Erythroblast (primary cell): ENCODE data around the gene SSMEM1.

Source experiments
- DNase-seq, 2 experiments: peaks; one replicate each; lab custom pipeline; 2025; lab: John Stamatoyannopoulos, UW
- GATA1 ChIP-seq: IDR thresholded peaks from 2 replicates; pipeline ENCODE4 v1.6.1; 2011; ENCODE audit warnings: low read depth, mild to moderate bottlenecking, control low read depth, low read length, moderate library complexity
- POLR2A ChIP-seq: IDR thresholded peaks from 2 replicates; pipeline ENCODE4 v1.6.1; 2011; ENCODE audit warnings: mild to moderate bottlenecking, low read length

The SSMEM1 gene

DNA sequence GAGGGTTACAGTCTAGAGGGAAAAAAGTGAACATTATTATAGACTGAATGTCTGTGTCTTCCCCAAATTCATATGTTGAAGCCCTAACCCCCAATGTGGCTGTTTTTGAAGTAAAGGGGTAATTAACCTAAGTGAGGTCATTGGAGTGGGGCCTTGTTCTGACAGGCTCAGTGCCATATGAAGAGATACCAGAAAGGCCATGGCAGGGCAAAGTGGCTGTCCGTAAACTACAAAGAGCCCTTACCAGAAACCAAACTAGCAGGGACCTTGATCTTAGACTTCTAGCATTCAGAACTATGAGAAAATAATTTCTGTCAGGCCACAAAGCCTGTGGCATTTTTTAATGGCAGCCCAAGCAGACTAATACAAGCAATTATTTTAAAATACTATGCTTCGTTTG lies 11.2 kb upstream of the SSMEM1 start:
- TF ChIP-seq POLR2A (no peak), GATA1 (no peak)
- DNase-seq = no peak

- TF ChIP-seq GATA1 = no peak
- no peak for TF ChIP-seq POLR2A
Measured at GRCh38 chr7:130197094-130197493, 10.6 kb upstream of the SSMEM1 start.

GRCh38 chr7:130201796-130202195 lies 5.9 kb upstream of the SSMEM1 start:
- TF ChIP-seq GATA1 (no peak), POLR2A (no peak)

More at GRCh38 chr7:130197094-130197493, 10.6 kb upstream of the SSMEM1 start:
- DNase-seq = no peak

GRCh38 chr7:130205084-130205947 lies 2.3 kb upstream of the SSMEM1 start, which contains the start of gene TMEM209:
TSS of gene TMEM209 (minus strand) at chr7:130205406. CDS start at chr7:130205375, 31 bp downstream.
- peak; percentile 97 to 98 for DNase-seq
- no peak for TF ChIP-seq GATA1
- TF ChIP-seq POLR2A = peak; percentile 99

More at GRCh38 chr7:130201796-130202195, 5.9 kb upstream of the SSMEM1 start:
- peak; percentile 15 to 38 for DNase-seq

DNA sequence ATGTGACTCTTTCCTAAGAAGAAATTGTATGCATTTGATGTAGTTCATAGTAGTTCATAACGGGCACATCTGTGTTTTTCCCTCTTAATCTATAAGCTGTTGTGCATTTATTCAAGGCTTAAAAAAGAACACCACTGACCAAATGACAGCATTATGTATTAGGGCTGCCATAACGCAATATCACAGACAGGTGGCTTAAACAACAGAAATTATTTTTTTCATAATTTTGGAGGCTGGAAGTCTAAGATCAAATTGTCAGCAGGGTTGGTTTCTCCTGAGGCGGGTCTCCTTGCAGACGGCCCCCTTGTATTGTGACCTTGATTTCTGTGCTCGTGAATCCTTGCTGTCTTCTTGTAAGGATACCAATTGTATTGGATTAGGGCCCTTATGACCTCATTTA lies 627 bp upstream of the SSMEM1 start:
- no peak for DNase-seq
- no peak for TF ChIP-seq GATA1
- TF ChIP-seq POLR2A = no peak

DNA sequence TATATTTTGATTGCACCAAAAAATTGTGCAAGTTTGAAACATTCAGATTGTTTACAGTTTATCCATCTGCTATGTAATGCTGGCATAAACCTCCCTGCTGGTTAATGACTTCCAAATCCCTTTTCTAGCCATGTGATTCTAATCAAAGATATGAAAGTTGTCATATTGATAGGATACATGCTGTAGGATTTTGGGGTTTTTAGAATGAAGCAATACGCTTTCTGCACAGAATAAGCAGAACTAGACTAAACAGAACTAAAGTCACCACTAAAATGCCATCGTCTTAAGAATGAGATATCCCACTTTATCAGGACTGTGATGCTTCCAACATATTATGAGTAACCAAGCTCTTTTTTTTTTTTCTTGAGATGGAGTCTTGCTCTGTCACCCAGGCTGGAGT lies 856 bp downstream of the SSMEM1 start:
- no peak for DNase-seq

DNA sequence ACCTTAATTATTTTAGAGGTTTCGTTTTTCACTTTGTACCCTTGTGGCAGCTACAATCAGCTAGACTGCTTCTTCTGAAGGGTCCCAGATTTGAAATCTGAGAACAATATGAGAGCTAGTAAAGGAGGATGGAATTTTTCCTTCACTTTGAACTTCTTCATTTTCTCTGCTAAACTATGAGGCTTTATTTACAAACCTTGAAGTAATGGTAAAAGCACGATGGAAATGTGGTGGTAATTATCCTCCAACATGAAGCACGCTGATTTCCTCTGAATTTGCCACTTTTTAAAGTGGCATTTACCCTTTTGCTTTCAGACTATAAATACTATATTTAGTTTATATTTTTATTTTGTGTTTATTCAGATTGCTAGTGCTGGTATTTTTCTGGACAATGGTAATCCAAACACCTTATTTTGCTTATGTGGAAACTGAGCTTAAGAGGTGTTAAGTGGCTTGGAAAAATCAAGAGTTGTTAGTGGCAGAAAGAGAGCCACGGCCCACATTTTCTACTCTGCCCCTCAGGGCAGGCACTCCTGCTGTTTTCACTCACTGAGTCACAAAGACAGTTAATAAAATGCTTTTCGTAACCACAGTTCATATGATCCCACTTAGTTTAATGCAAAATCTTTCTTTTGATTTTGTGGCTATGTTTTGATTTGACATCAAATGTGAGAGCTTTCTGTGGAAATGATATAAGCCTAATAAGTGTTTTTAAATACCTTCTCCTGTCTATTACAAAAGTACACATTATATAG lies 2.7 kb downstream of the SSMEM1 start:
- DNase-seq = no peak
- TF ChIP-seq GATA1 = no peak
- no peak for TF ChIP-seq POLR2A

More for the DNA sequence above, 856 bp downstream of the SSMEM1 start:
- no peak for TF ChIP-seq POLR2A
- TF ChIP-seq GATA1 = no peak

DNA sequence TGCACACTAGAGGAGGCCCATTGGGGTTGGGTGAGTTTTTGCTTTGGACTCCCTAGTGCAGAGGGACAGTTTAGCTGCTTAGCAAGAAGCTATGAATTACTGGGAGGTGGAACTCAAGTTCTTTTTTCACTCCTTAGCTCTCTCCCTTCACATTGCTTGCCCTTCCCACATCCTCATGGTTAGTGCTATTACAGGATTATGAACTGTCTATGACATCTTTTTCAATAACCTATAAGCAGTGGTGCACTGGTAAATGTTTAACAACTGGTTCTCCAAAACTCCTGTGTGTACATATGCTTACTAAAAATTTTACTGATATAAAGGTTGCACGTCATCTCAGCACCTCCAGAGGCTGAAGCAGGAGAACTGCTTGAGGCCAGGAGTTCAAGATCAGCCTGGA lies 6.2 kb downstream of the SSMEM1 start:
- no peak for DNase-seq
- no peak for TF ChIP-seq GATA1

DNA sequence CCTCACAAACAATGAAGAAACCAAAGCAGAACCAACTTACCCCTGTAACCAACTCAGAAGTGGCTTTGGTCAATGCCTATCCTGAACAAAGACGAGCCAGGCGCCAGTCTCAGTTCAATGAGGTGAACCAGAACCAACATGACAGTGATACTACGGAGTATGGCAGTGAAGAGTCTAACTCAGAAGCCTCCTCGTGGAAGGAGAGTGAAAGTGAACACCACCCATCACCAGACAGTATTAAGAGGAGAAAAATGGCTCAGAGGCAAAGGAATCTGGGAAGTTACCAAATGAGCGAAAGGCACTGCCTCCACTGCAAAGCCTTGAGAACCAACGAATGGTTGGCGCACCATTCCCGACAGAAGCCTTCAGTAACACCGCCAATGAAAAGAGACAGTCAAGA lies 8.4 kb downstream of the SSMEM1 start:
- TF ChIP-seq GATA1 = no peak
- TF ChIP-seq POLR2A = no peak
- no peak for DNase-seq

DNA sequence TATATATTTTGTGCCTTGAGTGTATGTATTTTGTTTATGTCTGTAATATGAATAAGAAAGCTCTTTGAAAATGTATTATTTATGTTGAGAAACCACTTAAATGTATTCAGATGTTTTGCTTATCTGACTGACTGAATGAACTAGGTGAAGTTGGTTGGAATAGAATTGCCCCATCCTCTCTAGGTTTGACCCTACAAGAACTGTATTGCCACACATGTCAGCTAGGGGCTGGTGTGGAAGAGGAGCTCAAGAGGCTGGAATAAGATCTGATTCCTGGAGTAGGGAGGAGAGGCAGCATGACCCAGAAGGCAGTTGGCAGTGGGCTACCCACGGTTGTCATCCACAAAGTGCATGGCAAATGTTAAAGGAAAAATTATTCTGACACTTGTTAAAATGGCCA lies 9.1 kb downstream of the SSMEM1 start:
- DNase-seq = no peak
- TF ChIP-seq GATA1 (no peak), POLR2A (no peak)

GRCh38 chr7:130218806-130219620 lies 11.4 kb downstream of the SSMEM1 start:
- TF ChIP-seq POLR2A (no peak), GATA1 (no peak)
- DNase-seq = no peak

- TF ChIP-seq GATA1 (no peak), POLR2A (no peak)
- no peak for DNase-seq
Measured at GRCh38 chr7:130219871-130220270, 12.2 kb downstream of the SSMEM1 start.

GRCh38 chr7:130221746-130222145 lies 14.1 kb downstream of the SSMEM1 start:
- no peak for DNase-seq
- TF ChIP-seq GATA1 (no peak), POLR2A (no peak)
